BJ (cell line): Measurements from ENCODE around the gene HERC6. TPM values are rescaled to one million over a fixed set of nuclear protein-coding genes. Genes with fewer than 3 reads are reported as not detected.
"Not testable (repeated sequence)": the region's sequence is repeated elsewhere in the genome, so short reads cannot be mapped to it uniquely, and the experiment has no call there.

Experiments
- CTCF ChIA-PET: fragments of 350-600 bp; formaldehyde crosslinking; extraction: SDS; loops from one replicate; lab custom pipeline; 2021; ENCODE audit warnings: antibody characterized with exemption, inconsistent platforms; lab: Yijun Ruan, JAX
- POLR2A ChIA-PET: fragments of 300-600 bp; sonication (Branson Sonifier 250); formaldehyde crosslinking; extraction: SDS; loops from one replicate; lab custom pipeline; 2021; ENCODE audit warnings: antibody characterized with exemption; lab: Charles Lee
- DNase-seq: peaks from one replicate; pipeline ENCODE4 v3.0.0-alpha.2; 2011; ENCODE audit warnings: low read depth
- H3K27me3 ChIP-seq: 2 replicates; pipeline ENCODE4 v1.6.0; 2011; ENCODE audit warnings: low read length; ENCODE audit not compliant: control insufficient read depth, insufficient read depth
- H3K36me3 ChIP-seq: 2 replicates; pipeline ENCODE4 v1.5.1; 2011; ENCODE audit warnings: low read length; ENCODE audit not compliant: control insufficient read depth, insufficient read depth
- H3K4me3 ChIP-seq: 2 replicates; pipeline ENCODE4 v1.5.1; 2011; ENCODE audit warnings: low read depth, mild to moderate bottlenecking, control low read depth, low read length
- polyA plus RNA-seq: library from polyadenylated mRNA; depleted of rRNA; stranded (reverse); fragments of >200 nt; gene quantifications from 2 replicates; pipeline ENCODE4 v1.2.3, GENCODE V29; 2011
- TF ChIP-seq, protein P1 (sequence below): IDR thresholded peaks from 2 replicates; pipeline ENCODE4 v1.5.1; 2011; ENCODE audit warnings: low read depth, mild to moderate bottlenecking, control low read depth, inconsistent platforms, low read length, moderate library complexity; ENCODE audit not compliant: insufficient read depth

HERC6 gene
- polyA plus RNA-seq, 1 experiment = 3.1 TPM

GRCh38 chr4:88419874-88420273, 41.2 kb downstream of the HERC6 start:
- no peak for DNase-seq

GRCh38 chr4:88420844-88421243, 42.2 kb downstream of the HERC6 start:
- POLR2A ChIA-PET = no interaction called here
- TF ChIP-seq, protein P1, sequence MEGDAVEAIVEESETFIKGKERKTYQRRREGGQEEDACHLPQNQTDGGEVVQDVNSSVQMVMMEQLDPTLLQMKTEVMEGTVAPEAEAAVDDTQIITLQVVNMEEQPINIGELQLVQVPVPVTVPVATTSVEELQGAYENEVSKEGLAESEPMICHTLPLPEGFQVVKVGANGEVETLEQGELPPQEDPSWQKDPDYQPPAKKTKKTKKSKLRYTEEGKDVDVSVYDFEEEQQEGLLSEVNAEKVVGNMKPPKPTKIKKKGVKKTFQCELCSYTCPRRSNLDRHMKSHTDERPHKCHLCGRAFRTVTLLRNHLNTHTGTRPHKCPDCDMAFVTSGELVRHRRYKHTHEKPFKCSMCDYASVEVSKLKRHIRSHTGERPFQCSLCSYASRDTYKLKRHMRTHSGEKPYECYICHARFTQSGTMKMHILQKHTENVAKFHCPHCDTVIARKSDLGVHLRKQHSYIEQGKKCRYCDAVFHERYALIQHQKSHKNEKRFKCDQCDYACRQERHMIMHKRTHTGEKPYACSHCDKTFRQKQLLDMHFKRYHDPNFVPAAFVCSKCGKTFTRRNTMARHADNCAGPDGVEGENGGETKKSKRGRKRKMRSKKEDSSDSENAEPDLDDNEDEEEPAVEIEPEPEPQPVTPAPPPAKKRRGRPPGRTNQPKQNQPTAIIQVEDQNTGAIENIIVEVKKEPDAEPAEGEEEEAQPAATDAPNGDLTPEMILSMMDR = no peak

More at GRCh38 chr4:88419874-88420273, 41.2 kb downstream of the HERC6 start:
- Histone ChIP-seq H3K27me3 (no peaks in the 10 kb centered on the region), H3K36me3 (no peaks in the 10 kb centered on the region), H3K4me3 (no peak overlapping the region)
- ChIA-PET CTCF (interaction anchor here (2.2 kb wide), 1 partner anchor 37 kb away, joined by 4 read pairs; the partner anchor contains the start of gene HERC5), POLR2A (no interaction called here)
- TF ChIP-seq, protein P1 = no peak

DNA sequence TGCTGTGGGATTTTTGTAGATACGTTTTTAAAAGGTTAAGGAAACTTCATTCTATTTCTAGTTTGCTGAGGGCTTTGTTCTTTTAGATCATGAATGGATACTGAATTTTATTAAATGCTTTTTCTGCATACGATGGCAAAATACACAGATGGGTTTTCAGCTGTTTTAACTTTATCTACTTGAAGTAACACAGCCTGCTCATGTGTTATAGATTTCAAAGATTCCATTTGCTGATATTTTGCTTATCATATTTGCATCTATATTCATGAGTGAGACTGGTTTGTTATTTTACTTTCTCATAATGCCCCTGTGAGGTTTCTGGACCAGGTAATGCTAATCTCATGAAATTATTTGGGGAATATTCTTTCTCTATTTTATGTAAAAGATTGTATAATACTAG, 43.8 kb downstream of the HERC6 start:
- no peak for DNase-seq
- H3K36me3 ChIP-seq = no peaks in the 10 kb centered on the region
- ChIA-PET POLR2A (no interaction called here), CTCF (no interaction called here)
- TF ChIP-seq, protein P1 = no peak
- no peaks in the 10 kb centered on the region for H3K27me3 ChIP-seq
- H3K4me3 ChIP-seq = no peak overlapping the region

More at GRCh38 chr4:88420844-88421243, 42.2 kb downstream of the HERC6 start:
- Histone ChIP-seq H3K36me3 (no peaks in the 10 kb centered on the region), H3K4me3 (no peak overlapping the region), H3K27me3 (no peaks in the 10 kb centered on the region)
- DNase-seq = no peak
- CTCF ChIA-PET = interaction anchor here (2.2 kb wide), 1 partner anchor 36 kb away, joined by 4 read pairs; the partner anchor contains the start of gene HERC5

GRCh38 chr4:88429401-88429800, 50.7 kb downstream of the HERC6 start:
- CTCF ChIA-PET = no interaction called here
- Histone ChIP-seq H3K4me3 (no peak overlapping the region), H3K36me3 (no peaks in the 10 kb centered on the region), H3K27me3 (no peaks in the 10 kb centered on the region)
- TF ChIP-seq, protein P1 = no peak
- POLR2A ChIA-PET = no interaction called here
- no peak for DNase-seq

DNA sequence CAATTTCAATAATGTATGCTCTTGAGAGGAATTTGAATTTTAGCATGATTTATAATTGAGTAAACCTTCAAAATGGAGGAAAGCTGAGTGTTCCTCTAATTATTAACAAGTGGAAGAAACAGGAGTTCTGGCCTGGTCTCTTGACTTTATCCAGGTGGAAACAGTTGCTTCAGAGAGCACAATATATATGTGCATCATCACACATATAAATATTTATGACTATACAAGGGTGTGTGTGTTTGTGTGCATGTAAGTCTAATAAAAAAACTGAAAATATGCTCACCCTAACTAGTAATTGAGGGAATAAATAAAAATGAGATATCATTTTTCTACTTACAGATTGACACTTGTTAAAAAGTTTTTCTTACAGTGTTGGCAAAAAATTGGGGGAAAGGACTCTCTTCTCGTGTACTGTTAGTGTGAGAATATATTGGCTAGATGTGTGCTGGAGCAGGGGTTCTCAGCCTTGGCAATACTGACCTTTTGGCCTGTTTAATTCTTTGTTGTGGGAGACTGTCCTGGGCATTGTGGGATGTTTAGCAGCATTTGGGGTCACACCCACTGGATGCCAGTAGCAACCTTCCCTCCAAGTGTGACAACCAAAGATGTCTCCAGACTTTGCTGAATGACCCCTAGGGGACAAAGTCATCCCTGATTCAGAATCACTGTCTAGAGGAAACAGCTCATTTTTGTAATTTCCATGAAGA, 57.5 kb downstream of the HERC6 start:
- Histone ChIP-seq H3K36me3 (no peaks in the 10 kb centered on the region), H3K27me3 (no peaks in the 10 kb centered on the region), H3K4me3 (no peak overlapping the region)
- POLR2A ChIA-PET = no interaction called here
- TF ChIP-seq, protein P1 = no peak
- CTCF ChIA-PET = interaction anchor here (1.1 to 1.4 kb wide), 2 partner anchors 12 to 21 kb away, joined by 3 to 4 read pairs; partner anchors contain the start of gene HERC5
- DNase-seq = no peak

- H3K4me3 ChIP-seq, DNase-seq, CTCF ChIA-PET, H3K36me3 ChIP-seq, H3K27me3 ChIP-seq, POLR2A ChIA-PET: not testable (repeated sequence)
Measured at GRCh38 chr4:88437873-88438272, 59.2 kb downstream of the HERC6 start.
